GM18517 (cell line): ENCODE measurements around the gene STMND1.
"Not testable (repeated sequence)": the region's sequence is repeated elsewhere in the genome, so short reads cannot be mapped to it uniquely, and the experiment has no call there.

ENCODE experiments used
- ATAC-seq: cut with Tn5 transposase; IDR thresholded peaks from one replicate; pipeline ENCODE4 v1.9.1; 2021; ENCODE audit warnings: mild to moderate bottlenecking, moderate library complexity; ENCODE audit not compliant: unreplicated experiment

STMND1 gene

GRCh38 chr6:17101422-17102257 is at the start of gene STMND1:
Gene STMND1, plus strand, starts transcription at chr6:17102050. Its CDS starts 208 bp downstream, at chr6:17102258.
- ATAC-seq, result no peak

GRCh38 chr6:17054647-17055046 is 47.2 kb upstream of the STMND1 start:
- ATAC-seq, result no peak

DNA sequence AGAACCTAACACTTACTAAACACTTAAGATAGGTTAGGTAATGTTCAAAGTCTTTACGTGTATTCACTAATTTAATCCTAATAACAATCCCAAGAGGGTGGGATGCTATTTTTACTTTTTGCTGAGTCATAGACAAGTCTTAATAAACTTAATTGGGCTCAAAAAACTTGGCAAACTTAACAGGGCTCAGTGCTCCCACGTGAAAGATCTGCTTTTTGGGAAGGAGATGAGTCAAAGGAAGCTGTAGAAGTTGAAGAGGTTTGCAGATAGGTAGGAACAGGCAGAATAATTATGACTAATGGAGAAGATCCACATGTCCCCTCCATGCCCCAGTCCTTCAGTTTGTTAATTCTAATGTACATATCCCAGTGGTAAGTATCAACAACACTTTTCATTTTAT is 44.5 kb upstream of the STMND1 start:
- no peak for ATAC-seq

- ATAC-seq, result no peak
Measured at GRCh38 chr6:17058550-17058949, 43.3 kb upstream of the STMND1 start.

- no peak for ATAC-seq
Measured at GRCh38 chr6:17059022-17059421, 42.8 kb upstream of the STMND1 start.

GRCh38 chr6:17059850-17060249 is 42.0 kb upstream of the STMND1 start:
- ATAC-seq, result no peak

- ATAC-seq, result no peak
Measured at GRCh38 chr6:17061097-17061496, 40.8 kb upstream of the STMND1 start.

DNA sequence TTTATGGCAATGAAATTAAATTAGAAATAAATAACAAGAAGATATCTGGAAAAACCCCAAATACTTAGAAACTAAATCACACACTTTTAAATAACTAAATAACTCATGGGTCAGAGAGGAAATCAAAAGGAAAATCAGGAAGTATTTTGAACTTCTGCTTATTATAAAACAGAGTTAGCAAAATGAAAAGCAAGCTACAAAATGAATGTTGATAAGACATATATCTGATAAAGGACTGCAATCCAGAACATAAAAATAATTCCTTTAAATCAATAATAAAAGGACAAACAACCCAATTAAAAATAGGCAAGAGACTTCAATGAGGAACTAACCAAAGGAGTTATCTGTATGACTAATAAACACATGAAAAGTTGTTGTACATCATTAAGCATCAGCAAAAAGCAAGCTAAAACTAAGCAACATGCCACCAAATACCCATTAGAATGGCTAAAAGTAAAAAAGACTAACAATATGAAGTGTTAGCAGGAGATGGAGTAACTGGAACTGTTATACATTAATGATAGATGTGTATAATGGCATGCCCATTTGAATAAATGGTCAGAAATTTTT is 38.9 kb upstream of the STMND1 start:
- no peak for ATAC-seq

DNA sequence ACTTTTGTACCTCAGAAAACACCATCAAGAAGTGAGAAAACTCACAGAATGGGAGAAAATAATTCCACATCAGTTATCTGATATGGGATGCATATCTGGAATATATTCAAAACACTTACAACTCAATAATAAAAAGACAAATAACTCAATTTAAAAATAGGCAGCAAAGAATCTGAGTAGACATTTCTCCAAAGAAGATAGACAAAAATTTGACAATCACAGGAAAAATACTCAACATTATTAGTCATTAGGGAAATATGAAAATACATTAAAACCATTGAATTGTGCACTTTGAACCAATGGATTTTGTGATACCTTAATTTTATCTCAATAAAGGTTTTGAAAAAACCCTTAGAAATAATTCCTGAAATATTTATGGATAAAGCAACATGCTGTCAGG is 36.9 kb upstream of the STMND1 start:
- no peak for ATAC-seq

- no peak for ATAC-seq
Measured at GRCh38 chr6:17066610-17067009, 35.2 kb upstream of the STMND1 start.

DNA sequence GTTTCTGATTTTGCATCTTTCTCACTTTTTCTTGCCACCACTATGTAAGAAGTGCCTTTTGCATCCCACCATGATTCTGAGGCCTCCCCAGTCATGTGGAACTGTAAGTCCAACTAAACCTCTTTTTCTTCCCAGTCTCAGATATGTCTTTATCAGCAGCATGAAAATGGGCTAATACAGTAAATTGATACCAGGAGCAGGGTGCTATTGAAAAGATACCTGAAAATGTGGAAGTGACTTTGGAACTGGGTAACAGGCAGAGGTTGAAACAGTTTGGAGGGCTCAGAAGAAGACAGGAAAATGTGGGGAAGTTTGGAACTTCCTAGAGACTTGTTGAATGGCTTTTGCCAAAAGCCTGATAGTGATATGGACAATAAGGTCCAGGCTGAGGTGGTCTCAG is 32.9 kb upstream of the STMND1 start:
- ATAC-seq, result not testable (repeated sequence)

- not testable (repeated sequence) for ATAC-seq
Measured at GRCh38 chr6:17070400-17070799, 31.4 kb upstream of the STMND1 start.

DNA sequence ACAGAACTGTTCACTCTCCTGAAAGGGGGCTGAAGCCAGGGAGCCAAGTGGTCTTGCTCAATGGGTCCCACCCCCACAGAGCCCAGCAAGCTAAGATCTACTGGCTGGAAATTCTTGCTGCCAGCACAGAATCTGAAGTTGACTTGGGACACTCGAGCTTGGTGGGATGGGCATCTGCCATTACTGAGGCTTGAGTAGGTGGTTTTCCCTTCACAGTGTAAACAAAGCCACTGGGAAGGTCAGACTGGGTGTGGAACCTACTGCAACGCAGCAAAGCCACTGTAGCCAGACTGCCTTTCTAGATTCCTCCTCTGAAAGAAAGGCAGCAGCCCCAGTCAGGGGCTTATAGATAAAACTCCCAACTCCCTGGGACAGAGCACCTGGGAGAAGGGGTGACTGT is 28.3 kb upstream of the STMND1 start:
- ATAC-seq, result not testable (repeated sequence)

DNA sequence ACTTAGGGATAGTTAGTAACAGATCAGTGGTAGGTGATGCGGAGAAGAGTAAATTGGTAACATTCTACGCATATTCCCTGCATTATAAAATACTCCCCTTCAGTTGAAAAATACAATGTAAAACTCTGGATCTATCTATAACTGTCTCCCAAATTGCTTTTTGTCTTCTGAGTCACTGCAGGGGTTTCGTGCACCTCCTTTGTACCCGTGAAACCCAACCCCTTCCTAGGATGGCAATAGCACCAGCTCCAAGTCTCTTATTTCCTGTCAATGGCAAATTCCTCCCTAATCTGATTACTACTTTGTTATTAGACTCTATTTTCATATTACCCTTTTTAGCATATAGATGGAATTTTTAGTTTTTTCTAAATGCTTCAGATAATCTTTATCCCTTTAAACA is 20.6 kb upstream of the STMND1 start:
- no peak for ATAC-seq

DNA sequence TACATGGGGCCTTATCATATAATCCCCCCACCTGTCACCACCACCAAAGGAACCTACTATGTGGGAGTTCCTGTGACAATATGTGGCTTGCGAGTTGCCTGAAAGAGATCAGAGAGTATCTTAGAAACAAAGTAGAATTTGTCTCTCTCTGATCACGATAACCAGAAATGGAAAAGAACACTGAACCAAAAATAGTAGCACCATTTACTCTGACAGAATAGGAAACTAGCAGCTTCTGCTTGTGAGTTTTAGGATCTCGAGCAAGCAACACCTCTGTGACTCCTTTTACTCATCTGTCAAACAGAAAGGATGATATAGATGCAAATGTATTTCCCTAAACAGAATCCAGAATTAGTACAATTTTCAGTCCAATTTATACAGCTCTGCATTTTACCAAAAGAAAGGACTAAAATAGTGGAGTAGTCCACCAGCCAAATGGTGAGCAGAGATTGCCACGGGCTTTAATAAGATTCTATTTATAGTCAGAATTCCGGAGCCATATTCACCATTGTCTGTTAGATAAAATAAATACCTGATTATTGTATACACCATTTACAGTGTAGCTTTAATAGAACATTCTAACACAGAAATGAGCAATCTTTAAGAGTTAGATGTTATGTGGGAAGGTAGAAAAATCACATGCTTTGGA is 19.9 kb upstream of the STMND1 start:
- no peak for ATAC-seq

GRCh38 chr6:17083397-17083796 is 18.5 kb upstream of the STMND1 start:
- no peak for ATAC-seq

- ATAC-seq, result no peak
Measured at GRCh38 chr6:17086469-17086868, 15.4 kb upstream of the STMND1 start.

DNA sequence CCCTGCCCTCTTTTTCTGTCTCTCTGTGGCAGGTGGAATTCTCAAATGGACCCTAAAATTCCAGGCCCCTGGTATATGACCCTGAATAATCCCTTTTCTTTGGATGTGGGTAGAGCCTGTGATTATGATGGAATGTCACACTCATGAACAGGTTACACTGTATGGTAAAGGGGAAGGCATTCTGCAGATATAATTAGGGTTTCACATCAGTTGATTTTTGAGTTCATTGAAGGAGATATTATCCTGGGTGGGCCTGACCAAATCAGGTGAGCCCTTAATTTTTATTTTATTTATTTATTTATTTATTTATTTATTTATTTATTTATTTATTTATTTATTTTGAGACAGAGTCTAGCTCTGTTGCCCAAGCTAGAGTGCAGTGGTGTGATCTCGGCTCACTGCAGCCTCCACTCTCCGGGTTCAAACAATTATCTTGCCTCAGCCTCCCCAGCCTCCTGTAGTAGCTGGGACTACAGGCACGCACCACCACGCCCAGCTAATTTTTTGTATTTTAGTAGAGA is 13.7 kb upstream of the STMND1 start:
- ATAC-seq, result no peak

DNA sequence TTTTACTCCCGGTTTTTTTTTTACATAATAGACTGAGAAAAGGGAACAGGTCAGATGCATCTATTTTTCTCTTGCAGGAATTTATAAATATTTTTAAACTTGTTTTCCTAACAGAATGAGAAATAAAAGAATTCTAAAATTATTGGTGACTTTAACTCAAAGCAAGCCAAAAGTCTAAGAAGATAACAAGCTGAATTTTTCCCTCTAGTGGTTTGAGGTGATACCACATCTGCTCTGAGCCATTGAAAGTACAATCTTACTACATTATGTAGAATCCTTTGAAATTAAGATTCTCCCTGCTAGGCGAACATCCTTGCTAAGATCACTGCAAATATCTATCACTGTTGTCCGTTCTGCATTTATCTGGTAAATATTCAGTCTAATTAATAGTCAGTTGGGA is 10.7 kb upstream of the STMND1 start:
- no peak for ATAC-seq

DNA sequence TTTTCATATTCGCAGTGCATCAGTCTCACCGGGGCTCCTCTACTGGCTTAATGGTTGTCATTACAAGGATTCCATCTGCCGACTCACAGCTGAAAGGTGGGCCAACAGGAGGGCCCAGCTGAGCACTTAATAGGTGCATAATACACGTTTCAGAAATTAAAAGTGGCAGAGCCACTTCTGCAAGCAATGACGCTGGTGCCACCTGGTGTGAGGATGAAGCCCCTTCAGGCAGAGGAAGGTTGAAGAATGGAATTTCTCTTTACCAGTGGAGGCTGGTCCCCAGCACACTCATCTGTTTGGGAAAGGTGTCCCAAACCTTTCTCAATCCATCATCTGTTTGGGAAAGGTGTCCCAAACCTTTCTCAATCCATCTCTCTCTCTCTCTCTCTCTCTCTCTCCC is 8.2 kb upstream of the STMND1 start:
- ATAC-seq, result no peak

- no peak for ATAC-seq
Measured at GRCh38 chr6:17096096-17096495, 5.8 kb upstream of the STMND1 start.

- no peak for ATAC-seq
Measured at GRCh38 chr6:17096652-17097051, 5.2 kb upstream of the STMND1 start.
